Fibroblast of mammary gland (primary cell): ENCODE data around the gene GPR107.

Experiments
- DNase-seq: peaks from one replicate; pipeline ENCODE4 v3.0.0-alpha.2; 2010; ENCODE audit warnings: low read depth
- H3K4me3 ChIP-seq: 2 replicates; pipeline ENCODE4 v1.5.1; 2011; ENCODE audit warnings: low read depth, mild to moderate bottlenecking, low read length, moderate library complexity; ENCODE audit not compliant: control insufficient read depth
- TF ChIP-seq, protein P1 (sequence below): conservative IDR thresholded peaks from 2 replicates; pipeline ENCODE4 v1.5.1; 2011; ENCODE audit warnings: low read depth, low read length, inconsistent platforms; ENCODE audit not compliant: control insufficient read depth, insufficient read depth

The GPR107 gene

DNA sequence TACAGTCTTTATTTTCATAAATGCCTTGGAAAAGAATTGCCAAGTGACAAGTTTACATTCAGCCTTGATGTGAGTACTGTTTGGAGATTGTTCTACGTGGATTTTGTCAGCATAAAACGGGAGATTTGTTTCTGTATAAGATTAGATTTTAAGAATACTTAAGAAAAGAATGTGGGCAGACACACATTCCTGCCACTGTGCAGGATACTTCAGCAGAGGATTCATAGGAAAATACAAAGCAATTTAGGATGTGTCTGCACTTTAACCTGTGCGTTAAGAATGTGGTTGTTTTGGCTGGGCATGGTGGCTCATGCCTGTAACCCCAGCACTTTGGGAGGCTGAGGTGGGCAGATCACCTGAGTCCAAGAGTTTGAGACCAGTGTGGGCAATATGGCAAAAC lies 37.2 kb downstream of the GPR107 start:
- TF ChIP-seq, protein P1, sequence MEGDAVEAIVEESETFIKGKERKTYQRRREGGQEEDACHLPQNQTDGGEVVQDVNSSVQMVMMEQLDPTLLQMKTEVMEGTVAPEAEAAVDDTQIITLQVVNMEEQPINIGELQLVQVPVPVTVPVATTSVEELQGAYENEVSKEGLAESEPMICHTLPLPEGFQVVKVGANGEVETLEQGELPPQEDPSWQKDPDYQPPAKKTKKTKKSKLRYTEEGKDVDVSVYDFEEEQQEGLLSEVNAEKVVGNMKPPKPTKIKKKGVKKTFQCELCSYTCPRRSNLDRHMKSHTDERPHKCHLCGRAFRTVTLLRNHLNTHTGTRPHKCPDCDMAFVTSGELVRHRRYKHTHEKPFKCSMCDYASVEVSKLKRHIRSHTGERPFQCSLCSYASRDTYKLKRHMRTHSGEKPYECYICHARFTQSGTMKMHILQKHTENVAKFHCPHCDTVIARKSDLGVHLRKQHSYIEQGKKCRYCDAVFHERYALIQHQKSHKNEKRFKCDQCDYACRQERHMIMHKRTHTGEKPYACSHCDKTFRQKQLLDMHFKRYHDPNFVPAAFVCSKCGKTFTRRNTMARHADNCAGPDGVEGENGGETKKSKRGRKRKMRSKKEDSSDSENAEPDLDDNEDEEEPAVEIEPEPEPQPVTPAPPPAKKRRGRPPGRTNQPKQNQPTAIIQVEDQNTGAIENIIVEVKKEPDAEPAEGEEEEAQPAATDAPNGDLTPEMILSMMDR, result no peak
- DNase-seq, result no peak
- H3K4me3 ChIP-seq, result no peak overlapping the region

DNA sequence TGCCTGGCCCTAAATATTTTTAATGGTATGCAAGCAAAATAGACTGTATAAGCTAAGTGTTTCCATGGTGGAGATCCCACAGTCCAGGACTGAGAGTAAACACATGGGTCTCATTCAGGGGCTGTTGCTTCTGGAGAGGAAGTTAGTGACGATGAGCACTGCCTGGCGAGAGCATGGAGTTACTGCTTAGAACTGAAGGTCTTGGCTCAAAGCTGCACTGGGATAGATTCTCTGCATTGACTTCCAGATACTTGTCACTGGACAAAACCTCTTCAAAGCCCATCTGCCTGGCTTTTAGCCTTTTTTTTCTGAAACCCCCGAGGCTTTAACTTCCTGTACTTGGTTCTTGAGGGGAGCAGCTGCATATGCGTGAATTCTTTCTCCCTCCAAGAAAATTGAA lies 39.2 kb downstream of the GPR107 start:
- TF ChIP-seq, protein P1, result no peak
- no peak for DNase-seq
- H3K4me3 ChIP-seq, result no peak overlapping the region

DNA sequence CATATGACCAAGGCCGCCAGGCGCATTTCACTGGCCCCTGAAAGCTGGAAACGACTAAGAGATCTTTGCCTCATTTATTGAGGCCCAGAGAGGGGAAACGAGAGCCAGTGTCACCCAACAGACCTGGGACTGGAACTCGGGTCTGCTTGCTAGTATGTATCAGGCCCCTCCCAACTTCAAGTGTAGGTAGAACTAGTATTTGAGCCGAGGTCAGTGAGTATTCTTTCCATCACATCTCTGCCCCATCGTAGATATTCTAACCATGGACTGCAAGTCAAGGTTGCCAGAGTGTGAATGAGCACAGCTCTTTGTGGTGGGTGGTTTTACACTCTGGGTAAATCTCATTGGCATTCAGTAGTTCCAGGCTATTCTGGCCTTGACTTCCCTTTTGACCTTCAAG lies 42.2 kb downstream of the GPR107 start:
- no peak for DNase-seq

DNA sequence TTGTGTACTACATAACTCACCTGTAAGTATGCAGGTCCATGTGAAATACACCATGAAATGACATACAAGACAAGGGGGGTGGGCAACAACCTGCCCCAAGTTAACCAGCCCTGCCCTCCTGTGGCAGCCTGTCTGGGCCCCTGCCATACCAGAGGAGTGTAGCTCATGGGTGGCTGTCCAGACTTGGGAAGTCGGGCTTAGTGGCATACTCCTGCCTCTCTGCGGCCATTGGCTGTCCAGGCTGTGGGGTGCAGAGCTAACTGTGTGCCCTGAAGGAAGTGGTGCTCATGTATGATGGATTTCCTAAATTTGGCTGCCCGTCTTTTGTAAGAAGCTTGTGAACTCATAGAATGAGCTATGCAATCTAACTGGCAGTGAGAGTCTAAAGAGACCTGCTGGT lies 47.0 kb downstream of the GPR107 start:
- no peak overlapping the region for H3K4me3 ChIP-seq
- TF ChIP-seq, protein P1, result no peak
- no peak for DNase-seq

More for the DNA sequence above, 42.2 kb downstream of the GPR107 start:
- TF ChIP-seq, protein P1, result no peak
- no peak overlapping the region for H3K4me3 ChIP-seq

DNA sequence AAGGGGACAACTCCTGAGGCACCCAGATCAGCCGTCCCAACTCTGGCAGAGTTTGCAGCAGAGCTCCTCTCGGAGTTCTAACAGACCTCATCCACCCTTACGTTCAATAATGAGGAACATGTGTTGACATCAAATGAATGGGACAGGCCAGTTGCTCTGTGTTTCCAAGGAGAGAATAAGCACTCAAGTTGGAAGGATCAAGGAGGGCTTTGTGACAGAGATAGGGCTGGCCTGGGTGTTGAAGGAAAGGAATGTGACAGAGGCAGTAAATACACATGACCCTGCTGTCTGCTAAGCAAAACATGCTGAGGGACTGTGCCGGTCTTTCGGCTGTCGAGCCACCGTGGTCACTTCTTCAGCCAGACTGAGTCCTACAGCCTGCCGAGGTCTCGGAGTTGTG lies 48.2 kb downstream of the GPR107 start:
- DNase-seq, result no peak
- no peak overlapping the region for H3K4me3 ChIP-seq
- TF ChIP-seq, protein P1, result no peak

DNA sequence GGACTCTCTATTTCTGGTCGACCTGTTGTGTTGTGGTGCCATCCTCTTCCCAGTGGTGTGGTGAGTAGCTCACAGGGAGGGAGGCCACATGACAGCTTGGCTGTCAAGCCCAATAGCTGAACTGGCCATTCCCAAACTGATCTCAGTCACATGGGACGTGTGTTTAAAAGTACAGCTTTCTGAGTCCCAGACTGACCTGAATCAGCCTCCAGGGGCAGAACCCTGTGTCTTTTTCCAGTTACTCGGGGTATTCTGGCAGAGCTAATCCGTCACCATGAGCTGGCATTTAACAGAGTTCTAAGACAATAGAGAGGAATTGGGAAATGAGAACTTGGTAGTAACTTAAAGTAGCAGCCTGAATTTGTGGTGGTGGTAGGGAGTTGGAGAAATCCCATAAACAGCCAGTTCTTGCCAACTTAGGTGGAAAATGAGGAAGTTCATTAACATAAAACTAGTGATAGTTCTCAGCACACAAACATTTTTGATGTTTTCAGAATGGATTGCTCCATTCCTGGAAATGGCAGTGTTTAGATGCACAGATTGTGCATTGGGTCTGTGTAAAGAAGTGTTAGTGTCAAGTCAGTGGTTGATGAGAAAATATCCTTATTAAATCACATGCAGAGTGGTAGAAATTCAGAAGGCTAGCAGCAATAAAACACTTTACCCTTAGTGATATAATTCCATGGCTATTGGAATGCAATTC lies 50.9 kb downstream of the GPR107 start:
- no peak overlapping the region for H3K4me3 ChIP-seq
- no peak for DNase-seq
- TF ChIP-seq, protein P1, result no peak

DNA sequence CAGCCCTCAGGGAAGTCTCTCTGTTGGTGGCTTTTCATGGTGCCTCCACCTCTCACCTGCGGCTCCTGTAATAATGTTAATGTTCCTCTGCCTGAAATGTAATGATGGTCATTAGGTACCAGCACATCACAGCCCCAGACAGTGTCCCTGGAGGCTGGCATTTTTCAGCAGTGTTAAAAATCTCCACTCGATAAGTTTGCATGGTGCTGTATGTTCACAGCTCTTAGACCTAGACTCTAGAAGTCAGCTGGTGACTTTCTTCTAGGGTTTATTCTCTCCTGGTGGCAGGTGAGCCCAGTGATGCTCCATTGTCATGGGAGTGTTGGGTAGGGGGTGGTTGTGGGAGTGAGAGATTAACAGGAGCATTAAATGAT lies 53.1 kb downstream of the GPR107 start:
- TF ChIP-seq, protein P1, result no peak
- DNase-seq, result no peak
- no peak overlapping the region for H3K4me3 ChIP-seq
